Motor neuron (in vitro differentiated cells): Measurements from ENCODE around the gene GUCY1A1. TPM values are rescaled to one million over a fixed set of nuclear protein-coding genes. Genes with fewer than 3 reads are reported as not detected.

Source experiments
- ATAC-seq, 8 experiments: fragments of 200-7000 bp; cut with Tn5 transposase; replicated peaks in 6 of 8; 2 replicates each; pipeline ENCODE4 v1.8.0; 2021; ENCODE audit warnings: mild to moderate bottlenecking in 8 of 8, moderate library complexity in 8 of 8
- H3K27ac ChIP-seq, 2 donors: fragments of 250-450 bp; sonication (Bioruptor Pico); 2 replicates each; pipeline ENCODE4 v1.9.0; 2021; ENCODE audit warnings: antibody characterized with exemption in 2 of 2, mild to moderate bottlenecking in 2 of 2, moderate library complexity in 1 of 2
- H3K4me1 ChIP-seq, 2 donors: fragments of 250-450 bp; sonication (Bioruptor Pico); replicated peaks in 1 of 2; 2 replicates each; pipeline ENCODE4 v1.6.1; 2021; ENCODE audit warnings: antibody characterized with exemption in 2 of 2, mild to moderate bottlenecking in 2 of 2, moderate library complexity in 1 of 2
- H3K4me3 ChIP-seq, 5 donors: fragments of 250-450 bp; sonication (Bioruptor Pico); 2 replicates each; pipeline ENCODE4 v1.9.0; 2021; ENCODE audit warnings: antibody characterized with exemption in 5 of 5, mild to moderate bottlenecking in 5 of 5, moderate library complexity in 4 of 5
- WGBS, 10 experiments: fragments of 450-650 bp; shearing (Covaris generic); methylation state at CpG; one replicate each; pipeline ENCODE4 v1.0.0; 2022; 5-methylcytosine and 5-hydroxymethylcytosine counted together
- in situ Hi-C, 9 experiments: fragments of 400-800 bp; cut with MboI; loops; one replicate each; pipeline ENCODE4 v1.15.0; 2021; ENCODE audit warnings: low sequenced_read_pairs in 9 of 9, low pct_unique_long_range_greater_than_20kb in 2 of 9; ENCODE audit not compliant: unreplicated experiment in 9 of 9
- total RNA-seq, 8 experiments: library from RNA; unstranded; fragments of 300-600 nt; gene quantifications; 2 replicates each; pipeline versions ENCODE4 v1.2.3 to v1.2.4, GENCODE V29; 2022

The GUCY1A1 gene, protein sequence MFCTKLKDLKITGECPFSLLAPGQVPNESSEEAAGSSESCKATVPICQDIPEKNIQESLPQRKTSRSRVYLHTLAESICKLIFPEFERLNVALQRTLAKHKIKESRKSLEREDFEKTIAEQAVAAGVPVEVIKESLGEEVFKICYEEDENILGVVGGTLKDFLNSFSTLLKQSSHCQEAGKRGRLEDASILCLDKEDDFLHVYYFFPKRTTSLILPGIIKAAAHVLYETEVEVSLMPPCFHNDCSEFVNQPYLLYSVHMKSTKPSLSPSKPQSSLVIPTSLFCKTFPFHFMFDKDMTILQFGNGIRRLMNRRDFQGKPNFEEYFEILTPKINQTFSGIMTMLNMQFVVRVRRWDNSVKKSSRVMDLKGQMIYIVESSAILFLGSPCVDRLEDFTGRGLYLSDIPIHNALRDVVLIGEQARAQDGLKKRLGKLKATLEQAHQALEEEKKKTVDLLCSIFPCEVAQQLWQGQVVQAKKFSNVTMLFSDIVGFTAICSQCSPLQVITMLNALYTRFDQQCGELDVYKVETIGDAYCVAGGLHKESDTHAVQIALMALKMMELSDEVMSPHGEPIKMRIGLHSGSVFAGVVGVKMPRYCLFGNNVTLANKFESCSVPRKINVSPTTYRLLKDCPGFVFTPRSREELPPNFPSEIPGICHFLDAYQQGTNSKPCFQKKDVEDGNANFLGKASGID
- 10 to 100 TPM in 3 of 8 experiments, 1 to 10 TPM in 2, under 1 TPM in 2, not detected in 1; 0.10 to 28.3 (median 9.5) TPM for total RNA-seq

DNA sequence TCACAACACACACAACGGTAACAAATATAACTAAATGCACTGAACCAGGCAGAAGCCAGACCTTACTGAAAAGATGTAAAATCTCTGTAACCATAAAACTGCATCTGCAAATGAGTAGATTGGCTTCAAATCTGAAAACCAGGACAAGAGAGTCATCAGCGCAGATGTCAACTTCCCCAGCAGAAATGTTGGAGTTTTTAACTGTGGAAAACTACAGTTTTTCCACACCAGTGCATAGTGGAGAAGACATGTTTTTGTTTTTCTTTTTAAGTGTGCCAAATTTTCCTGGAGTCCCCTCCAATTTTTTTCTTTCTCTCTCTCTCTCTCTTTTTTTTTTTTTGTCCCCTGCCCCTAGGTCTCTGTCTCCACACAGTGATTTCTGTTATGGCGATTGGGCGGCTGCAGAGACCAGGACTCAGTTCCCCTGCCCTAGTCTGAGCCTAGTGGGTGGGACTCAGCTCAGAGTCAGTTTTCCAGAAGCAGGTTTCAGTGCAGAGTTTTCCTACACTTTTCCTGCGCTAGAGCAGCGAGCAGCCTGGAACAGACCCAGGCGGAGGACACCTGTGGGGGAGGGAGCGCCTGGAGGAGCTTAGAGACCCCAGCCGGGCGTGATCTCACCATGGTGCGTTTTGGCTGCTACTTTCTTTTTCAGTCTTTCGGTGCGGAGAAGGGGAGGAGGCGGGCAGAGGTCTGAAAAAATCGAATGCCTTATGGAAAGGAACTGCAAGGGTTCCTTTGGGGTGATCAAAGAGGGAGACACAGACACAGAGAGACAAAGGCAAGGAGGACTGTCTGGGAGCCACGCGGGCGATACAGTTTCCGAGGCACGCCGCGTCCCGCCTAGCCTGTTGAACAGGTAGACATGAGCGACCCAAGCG is at the start of gene GUCY1A1:
Gene GUCY1A1 (plus strand): TSS at position 505 of the 878 bp plus-strand sequence. CDS start 30,020 bp downstream, outside the sequence.
- Histone ChIP-seq H3K4me1 (peaks cover 5 to 6% of the 10 kb centered on the region in 2 donors), H3K4me3 (peak within 1 kb of the TSS; percentile 49 to 71 (median 50)), H3K27ac (peak within 1 kb of the TSS; percentile 3 to 77)
- peak in 6 of 8 experiments; percentile 20 to 34 (median 26) for ATAC-seq
- in situ Hi-C loops = no loop called here
- 0 to 84% (median 28%) methylated on average over 2 to 10 of the region's 25 CpGs for WGBS, 10 experiments

DNA sequence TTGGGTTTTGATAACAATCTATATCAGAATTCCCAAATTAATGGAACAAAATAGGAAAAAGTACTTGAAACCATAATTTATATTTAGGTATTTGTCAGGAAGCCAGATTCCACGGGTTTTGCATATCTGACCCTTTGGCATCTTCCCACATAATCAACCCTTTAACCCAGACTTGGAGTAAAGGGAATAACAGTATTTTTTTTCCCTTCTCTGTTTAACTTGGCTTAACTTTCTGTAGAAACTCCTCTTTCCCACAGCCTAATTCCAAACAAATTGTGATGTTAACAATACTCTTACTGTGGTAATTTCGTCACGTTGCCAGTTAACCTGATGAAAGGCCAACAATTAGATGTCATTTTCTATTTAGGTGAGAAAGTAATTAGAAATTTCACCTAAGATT is 49.4 kb upstream of the GUCY1A1 start:
- ATAC-seq = no peak
- 0 to 100% (median 84%) methylated on average over 1 to 3 of the region's 3 CpGs for WGBS, 10 experiments
- H3K4me1 ChIP-seq = no peaks in the 10 kb centered on the region
- no peak overlapping the region for H3K4me3 ChIP-seq
- in situ Hi-C loops = no loop called here
- no peak overlapping the region for H3K27ac ChIP-seq

DNA sequence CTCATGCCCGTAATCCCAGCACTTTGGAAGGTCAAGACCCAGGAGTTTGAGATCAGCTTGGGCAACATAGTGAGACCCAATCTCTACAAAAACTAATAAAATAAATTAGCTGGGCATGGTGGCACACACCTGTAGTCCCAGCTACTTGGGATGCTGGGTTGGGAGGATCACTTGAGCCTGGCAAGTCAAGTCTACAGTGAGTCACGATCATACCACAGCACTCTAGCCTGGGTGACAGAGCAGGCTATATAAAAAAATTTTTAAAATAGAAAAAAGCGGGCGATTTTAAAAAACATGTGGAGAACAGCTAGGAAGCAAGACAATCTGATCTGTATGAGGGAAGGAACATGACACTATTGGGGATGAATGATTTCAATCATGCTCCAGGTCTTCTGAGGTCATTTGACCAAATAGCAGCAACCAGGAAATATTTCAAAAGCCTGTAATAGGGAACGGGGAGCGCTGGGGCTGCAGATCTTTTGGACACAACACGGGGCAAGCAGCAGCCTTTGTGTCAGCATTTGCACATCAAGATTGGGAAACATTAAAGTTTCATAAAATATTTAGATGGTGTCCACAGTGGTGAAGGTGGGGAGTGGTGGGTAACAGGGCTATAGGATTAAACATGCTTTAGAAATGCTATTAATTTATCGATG is 48.3 kb upstream of the GUCY1A1 start:
- no peak overlapping the region for H3K27ac ChIP-seq
- H3K4me1 ChIP-seq = peaks cover 0 to 2% of the 10 kb centered on the region in 2 donors
- in situ Hi-C loops = no loop called here
- H3K4me3 ChIP-seq = no peak overlapping the region
- no peak for ATAC-seq
- WGBS, 10 experiments = 33 to 100% (median 84%) methylated on average over 1 to 8 of the region's 8 CpGs

DNA sequence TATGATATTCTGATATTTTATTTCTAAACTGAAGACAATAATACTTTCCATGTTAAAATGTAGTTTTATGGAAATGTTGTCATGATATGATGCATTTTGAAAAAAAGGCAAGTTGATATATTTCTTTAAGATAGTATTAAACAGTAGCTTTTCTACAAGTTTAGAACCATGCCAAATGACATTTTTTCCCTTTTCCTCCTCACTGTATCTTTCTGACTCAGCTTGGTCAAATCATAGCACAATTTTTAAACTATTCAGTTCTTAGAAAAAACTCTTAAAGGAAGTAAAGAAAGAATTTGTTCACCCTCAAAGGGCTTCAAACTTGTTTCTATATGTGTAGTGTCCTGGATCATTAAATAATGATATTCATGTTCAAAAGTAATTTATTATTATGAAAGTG is 46.0 kb upstream of the GUCY1A1 start:
- in situ Hi-C loops = no loop called here
- Histone ChIP-seq H3K27ac (no peak overlapping the region), H3K4me1 (peaks cover 0 to 7% of the 10 kb centered on the region in 2 donors), H3K4me3 (no peak overlapping the region)
- no peak for ATAC-seq

DNA sequence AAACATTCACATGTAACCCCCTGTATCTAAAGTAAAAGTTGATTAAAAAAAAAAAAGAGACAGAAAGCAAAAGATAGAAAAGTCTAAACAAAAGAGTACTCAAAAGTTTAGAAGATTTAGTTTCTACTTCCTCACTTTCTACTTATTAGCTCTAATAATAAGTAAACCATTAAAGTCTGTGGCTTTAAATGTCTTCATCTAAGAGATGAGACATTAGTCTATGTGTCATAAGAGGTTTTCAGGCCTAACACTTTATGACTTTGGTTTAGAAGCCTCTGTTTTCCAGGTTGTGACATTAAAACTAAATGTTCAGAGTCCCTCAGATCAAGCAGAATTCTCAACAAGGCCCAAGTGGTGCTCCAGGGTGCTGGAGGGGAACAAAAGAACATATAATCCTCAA is 42.2 kb upstream of the GUCY1A1 start:
- Histone ChIP-seq H3K4me1 (peaks cover 7 to 21% of the 10 kb centered on the region in 2 donors), H3K27ac (no peak overlapping the region), H3K4me3 (no peak overlapping the region)
- in situ Hi-C loops = no loop called here
- ATAC-seq = no peak

DNA sequence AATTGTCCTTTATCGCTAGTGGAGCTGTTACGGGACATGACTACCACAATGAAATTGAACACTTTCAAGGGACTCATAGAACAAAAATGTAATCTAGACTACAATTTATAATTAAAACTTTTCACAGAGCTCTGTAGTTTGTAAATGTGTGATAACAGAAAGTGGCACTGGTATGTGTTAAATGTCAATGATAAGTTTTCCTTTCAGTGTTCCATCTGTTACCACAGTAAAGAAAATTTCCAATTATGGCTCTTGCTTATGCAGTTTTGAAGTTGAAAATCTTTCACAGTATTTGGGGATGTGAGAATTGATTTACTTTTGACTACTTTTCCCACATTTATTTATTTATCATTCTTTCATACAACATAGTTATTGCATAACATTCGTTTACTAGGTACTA is 40.1 kb upstream of the GUCY1A1 start:
- H3K4me3 ChIP-seq = no peak overlapping the region
- no peak for ATAC-seq
- H3K27ac ChIP-seq = no peak overlapping the region
- 63 to 100% (median 84%) methylated on average over 1 to 3 of the region's 3 CpGs for WGBS, 10 experiments
- peaks cover 8 to 21% of the 10 kb centered on the region in 2 donors for H3K4me1 ChIP-seq
- in situ Hi-C loops = no loop called here

DNA sequence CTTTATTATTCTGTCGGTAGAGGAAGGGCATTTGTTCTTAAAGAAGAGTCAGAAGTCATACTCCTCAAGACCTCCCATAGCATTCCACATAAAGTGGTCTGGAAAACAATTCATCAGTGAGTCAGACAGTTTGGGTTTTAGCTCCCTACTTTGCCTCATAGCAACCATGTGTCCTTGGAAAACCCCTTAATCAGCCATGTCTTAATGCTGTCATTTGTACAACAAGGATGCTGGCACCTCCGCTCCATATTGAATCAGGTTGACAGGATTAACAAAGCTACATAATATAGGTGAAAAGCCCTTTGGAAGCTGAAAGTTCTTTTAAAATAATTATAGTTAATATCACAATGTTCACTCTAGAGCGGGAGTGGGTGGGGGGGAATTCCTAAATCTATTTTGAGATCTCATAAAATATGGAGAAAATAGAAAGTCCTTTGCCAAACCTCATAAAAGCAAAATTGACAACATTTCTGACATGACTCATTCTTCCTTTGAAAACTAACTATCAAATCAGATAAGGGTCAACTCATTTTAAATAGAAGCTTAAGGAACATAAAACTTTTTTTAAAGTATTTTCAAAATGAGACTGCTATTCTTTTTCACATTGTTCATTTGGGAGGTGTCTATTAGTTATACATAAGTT is 37.3 kb upstream of the GUCY1A1 start:
- Histone ChIP-seq H3K4me1 (peaks cover 8 to 37% of the 10 kb centered on the region in 2 donors), H3K27ac (no peak overlapping the region), H3K4me3 (no peak overlapping the region)
- in situ Hi-C loops = no loop called here
- peak in 2 of 8 experiments; percentile 38 to 48 for ATAC-seq
- 10 to 100% (median 71%) methylated on average over 1 to 3 of the region's 3 CpGs for WGBS, 10 experiments

DNA sequence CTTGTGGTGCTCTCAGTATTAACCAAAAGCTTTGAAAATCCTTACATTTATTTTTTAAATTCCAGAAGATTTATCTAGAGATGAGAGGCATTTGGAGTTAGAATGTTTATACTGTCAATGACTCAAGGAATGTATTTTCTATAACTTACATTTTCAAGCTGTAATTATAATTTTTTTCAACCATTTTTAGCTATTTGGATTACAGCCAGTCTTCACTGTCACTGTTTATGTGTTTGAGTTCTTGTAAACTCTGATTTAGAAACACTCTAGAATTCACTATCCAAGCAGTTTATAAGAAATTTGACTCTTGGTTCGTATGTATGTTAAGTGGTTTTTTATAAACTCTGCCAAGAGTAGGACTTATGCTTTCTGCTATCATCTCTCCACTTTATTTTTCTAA is 36.7 kb upstream of the GUCY1A1 start:
- in situ Hi-C loops = no loop called here
- Histone ChIP-seq H3K4me3 (no peak overlapping the region), H3K4me1 (peaks cover 8 to 37% of the 10 kb centered on the region in 2 donors), H3K27ac (no peak overlapping the region)
- ATAC-seq = no peak
- WGBS, 10 experiments = 0 to 100% (median 72%) methylated on average over 1 of the region's 1 CpG; no CpG with 5 or more reads in 2 of the 10 experiments

DNA sequence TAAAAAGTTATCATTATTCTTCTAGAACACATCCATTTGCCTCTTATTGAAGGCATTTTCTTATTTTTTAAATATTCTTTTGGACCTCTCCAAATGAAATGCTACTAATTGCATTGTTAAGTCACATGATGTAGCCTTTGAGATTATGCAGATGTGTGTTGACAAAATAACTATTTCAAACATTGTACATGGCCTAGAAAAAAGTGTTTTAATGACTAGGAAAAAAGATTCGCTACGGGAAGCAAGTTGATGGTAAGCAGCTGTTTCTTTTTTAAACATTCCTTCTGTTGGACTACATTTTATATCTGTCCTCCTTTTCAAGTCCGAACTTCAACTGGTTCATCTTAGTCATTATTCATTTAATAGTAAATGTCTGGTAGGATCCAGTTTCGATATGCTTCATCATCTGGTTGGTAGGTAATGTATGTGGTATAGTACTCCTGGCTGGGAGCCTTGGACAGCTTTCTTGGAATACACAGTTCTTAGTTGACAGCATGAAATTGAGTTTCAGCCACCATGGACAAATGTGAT is 34.3 kb upstream of the GUCY1A1 start:
- 0 to 93% (median 80%) methylated on average over 1 to 4 of the region's 4 CpGs; no CpG with 5 or more reads in 3 of the 10 experiments for WGBS, 10 experiments
- in situ Hi-C loops = no loop called here
- Histone ChIP-seq H3K4me1 (peaks cover 8 to 21% of the 10 kb centered on the region in 2 donors), H3K27ac (no peak overlapping the region), H3K4me3 (no peak overlapping the region)
- no peak for ATAC-seq

DNA sequence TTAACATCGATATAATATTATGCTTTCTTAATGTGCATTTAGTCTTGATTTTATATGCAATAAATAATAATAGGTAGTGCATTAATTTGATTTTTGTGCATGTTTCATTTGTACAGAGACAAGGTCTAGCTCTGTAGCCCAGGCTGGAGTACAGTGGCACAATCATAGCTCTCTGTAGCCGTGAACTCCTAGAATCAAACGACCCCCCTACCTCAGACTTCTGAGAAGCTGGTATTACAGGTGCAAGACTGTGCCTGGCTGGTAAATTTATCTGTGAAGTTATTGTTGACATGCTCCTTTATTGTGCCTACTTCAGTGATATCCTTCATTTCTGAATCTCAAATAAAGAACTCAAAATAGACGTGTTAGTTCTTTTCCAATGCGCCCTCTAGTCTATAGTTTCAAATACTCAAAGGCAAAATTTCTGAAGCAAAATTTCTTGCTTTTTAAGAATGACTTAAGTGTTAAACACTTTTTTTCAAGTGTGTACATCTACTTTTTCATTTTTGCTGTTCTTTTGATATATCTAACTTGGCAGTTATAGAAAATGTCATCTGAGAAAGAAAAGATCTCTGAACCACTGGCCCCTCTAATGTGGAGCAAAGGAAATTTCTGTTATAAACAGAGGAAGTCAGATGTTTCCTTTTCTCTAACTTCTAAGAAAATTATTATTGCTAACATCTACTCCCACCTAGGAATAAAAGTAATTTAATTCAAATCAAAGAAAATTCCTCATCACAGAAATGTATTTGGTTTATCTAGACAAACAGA is 28.3 kb upstream of the GUCY1A1 start:
- in situ Hi-C loops = no loop called here
- H3K4me3 ChIP-seq = no peak overlapping the region
- no peak for ATAC-seq
- peaks cover 0 to 3% of the 10 kb centered on the region in 2 donors for H3K4me1 ChIP-seq
- WGBS, 10 experiments = 68 to 100% (median 92%) methylated on average over 1 to 5 of the region's 5 CpGs
- H3K27ac ChIP-seq = no peak overlapping the region

DNA sequence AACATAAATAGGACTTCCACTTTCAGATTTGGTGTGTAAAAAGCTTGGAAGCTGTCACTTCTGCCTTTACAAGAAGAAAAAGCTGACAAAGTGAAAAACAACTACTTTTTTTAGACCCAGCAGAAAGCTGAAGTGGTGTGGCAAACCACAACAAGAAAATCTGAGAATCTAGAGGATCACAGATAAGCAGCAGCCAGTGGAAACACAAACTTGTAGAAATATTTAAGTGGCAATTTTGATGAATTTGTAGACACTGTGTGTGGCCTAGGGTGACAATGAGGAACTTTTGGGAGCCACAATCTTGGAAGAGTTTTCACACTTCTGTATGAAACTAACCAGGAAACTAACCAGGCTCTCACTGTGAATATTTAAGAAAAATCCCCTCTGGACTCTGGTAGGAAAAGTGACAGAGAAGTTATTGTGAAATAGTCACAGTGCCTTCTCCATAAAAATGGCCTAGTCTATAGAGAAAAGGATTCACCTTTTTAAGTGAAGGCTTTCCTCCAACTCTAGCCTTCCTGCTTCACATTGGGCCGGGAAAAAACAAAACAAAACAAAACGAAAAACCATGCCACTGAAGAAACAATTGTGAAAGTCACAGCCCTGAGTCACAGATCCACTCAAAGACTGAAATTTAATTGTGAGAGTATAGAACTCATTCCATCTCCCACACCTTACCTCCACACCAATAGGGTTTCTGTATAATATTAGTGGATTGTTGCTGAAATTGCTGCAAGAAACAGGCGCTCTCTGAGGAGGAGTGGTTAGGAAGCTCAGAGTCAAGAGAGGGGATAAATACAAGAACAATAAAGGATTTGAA is 26.7 kb upstream of the GUCY1A1 start:
- Histone ChIP-seq H3K27ac (no peak overlapping the region), H3K4me1 (no peaks in the 10 kb centered on the region), H3K4me3 (no peak overlapping the region)
- no peak for ATAC-seq
- 42 to 100% (median 63%) methylated on average over 1 to 3 of the region's 3 CpGs; no CpG with 5 or more reads in 2 of the 10 experiments for WGBS, 10 experiments
- in situ Hi-C loops = no loop called here
